Astrocyte (in vitro differentiated cells and primary cell): Measurements from ENCODE around the gene COL18A1. TPM values are rescaled to one million over a fixed set of nuclear protein-coding genes. Genes with fewer than 3 reads are reported as not detected.
"Not testable (repeated sequence)": the region's sequence is repeated elsewhere in the genome, so short reads cannot be mapped to it uniquely, and the experiment has no call there.

Experiments used
- DNase-seq: peaks from one replicate; pipeline ENCODE4 v3.0.0-alpha.2; 2010; ENCODE audit warnings: low read depth
- FAIRE-seq: peaks from 2 replicates; lab custom pipeline; 2011; peaks lifted over from hg19 to GRCh38; lab: Jason Lieb, UNC
- H2AFZ ChIP-seq: 2 replicates; pipeline ENCODE4 v1.6.0; 2012; ENCODE audit warnings: low read depth, low read length, inconsistent platforms
- H3K27ac ChIP-seq: 2 replicates; pipeline ENCODE4 v1.5.1; 2011; ENCODE audit warnings: low read depth, low read length, inconsistent platforms
- H3K27me3 ChIP-seq: 2 replicates; pipeline ENCODE4 v1.6.0; 2011; ENCODE audit warnings: low read length, inconsistent platforms; ENCODE audit not compliant: insufficient read depth
- H3K36me3 ChIP-seq: 2 replicates; pipeline ENCODE4 v1.5.1; 2011; ENCODE audit warnings: low read length, inconsistent platforms; ENCODE audit not compliant: insufficient read depth
- H3K4me1 ChIP-seq: 2 replicates; pipeline ENCODE4 v1.5.1; 2011; ENCODE audit warnings: low read length, inconsistent platforms; ENCODE audit not compliant: insufficient read depth
- H3K4me2 ChIP-seq: 2 replicates; pipeline ENCODE4 v1.6.0; 2012; ENCODE audit warnings: low read length, inconsistent platforms
- H3K4me3 ChIP-seq: 2 replicates; pipeline ENCODE4 v1.5.1; 2011; ENCODE audit warnings: low read depth, mild to moderate bottlenecking, low read length, inconsistent platforms; ENCODE audit not compliant: insufficient read depth
- H3K79me2 ChIP-seq: 2 replicates; pipeline ENCODE4 v1.6.0; 2012; ENCODE audit warnings: mild to moderate bottlenecking, low read length, inconsistent platforms; ENCODE audit not compliant: insufficient read depth
- H3K9ac ChIP-seq: 2 replicates; pipeline ENCODE4 v1.6.0; 2012; ENCODE audit warnings: mild to moderate bottlenecking, low read length, inconsistent platforms
- H3K9me3 ChIP-seq: 2 replicates; pipeline ENCODE4 v1.5.1; 2012; ENCODE audit warnings: low read depth, mild to moderate bottlenecking, low read length, inconsistent platforms; ENCODE audit not compliant: insufficient read depth
- H4K20me1 ChIP-seq: 2 replicates; pipeline ENCODE4 v1.6.0; 2012; ENCODE audit warnings: low read length, inconsistent platforms; ENCODE audit not compliant: insufficient read depth
- H3K27ac Mint-ChIP-seq: one replicate; pipeline ENCODE4 v1.8.0; 2021; ENCODE audit warnings: mild to moderate bottlenecking, mixed read lengths; ENCODE audit not compliant: unreplicated experiment
- H3K27me3 Mint-ChIP-seq: one replicate; pipeline ENCODE4 v1.8.0; 2021; ENCODE audit warnings: low read depth, mixed read lengths; ENCODE audit not compliant: unreplicated experiment
- H3K36me3 Mint-ChIP-seq: one replicate; pipeline ENCODE4 v1.8.0; 2021; ENCODE audit warnings: low read depth, mixed read lengths; ENCODE audit not compliant: unreplicated experiment
- H3K4me1 Mint-ChIP-seq: one replicate; pipeline ENCODE4 v1.8.0; 2021; ENCODE audit warnings: low read depth, mixed read lengths; ENCODE audit not compliant: unreplicated experiment
- H3K4me3 Mint-ChIP-seq: one replicate; pipeline ENCODE4 v1.8.0; 2021; ENCODE audit warnings: mild to moderate bottlenecking, moderate library complexity, mixed read lengths; ENCODE audit not compliant: unreplicated experiment
- H3K9me3 Mint-ChIP-seq: one replicate; pipeline ENCODE4 v1.8.0; 2021; ENCODE audit warnings: mild to moderate bottlenecking, mixed read lengths; ENCODE audit not compliant: unreplicated experiment
- EZH2 ChIP-seq: IDR thresholded peaks from 2 replicates; pipeline ENCODE4 v1.6.1; 2012; ENCODE audit warnings: mild to moderate bottlenecking, low read length, inconsistent platforms; ENCODE audit not compliant: insufficient read depth
- total RNA-seq: library from RNA; stranded (reverse); gene quantifications from 2 replicates; pipeline ENCODE4 v1.2.1, GENCODE V29; 2021
- TF ChIP-seq, protein P1 (sequence below): IDR thresholded peaks from 2 replicates; pipeline ENCODE4 v1.5.1; 2011; ENCODE audit warnings: low read depth, mild to moderate bottlenecking, inconsistent platforms, low read length, moderate library complexity; ENCODE audit not compliant: insufficient read depth

COL18A1 gene
- total RNA-seq, 1 donor from 2014 or later, result 616 TPM

DNA sequence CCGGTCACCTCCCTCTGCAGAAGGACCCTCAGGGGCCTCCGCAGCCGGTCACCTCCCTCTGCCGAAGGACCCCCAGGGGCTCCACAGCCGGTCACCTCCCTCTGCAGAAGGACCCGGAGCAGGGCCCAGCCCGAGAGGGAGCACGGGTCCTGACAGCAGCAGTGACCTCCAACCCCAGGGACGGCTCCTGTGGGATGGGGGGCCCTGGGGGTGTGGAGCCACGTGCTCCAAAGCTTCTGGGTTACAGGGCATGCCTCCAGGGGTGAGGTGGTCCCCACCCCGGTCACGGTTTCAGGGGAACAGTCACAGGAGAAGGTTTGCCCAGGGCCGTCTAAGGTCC lies 97.0 kb downstream of the COL18A1 start:
- H3K27ac Mint-ChIP-seq, result no peak overlapping the region
- no peak overlapping the region for H3K4me3 Mint-ChIP-seq
- H2AFZ ChIP-seq, result no peak overlapping the region

DNA sequence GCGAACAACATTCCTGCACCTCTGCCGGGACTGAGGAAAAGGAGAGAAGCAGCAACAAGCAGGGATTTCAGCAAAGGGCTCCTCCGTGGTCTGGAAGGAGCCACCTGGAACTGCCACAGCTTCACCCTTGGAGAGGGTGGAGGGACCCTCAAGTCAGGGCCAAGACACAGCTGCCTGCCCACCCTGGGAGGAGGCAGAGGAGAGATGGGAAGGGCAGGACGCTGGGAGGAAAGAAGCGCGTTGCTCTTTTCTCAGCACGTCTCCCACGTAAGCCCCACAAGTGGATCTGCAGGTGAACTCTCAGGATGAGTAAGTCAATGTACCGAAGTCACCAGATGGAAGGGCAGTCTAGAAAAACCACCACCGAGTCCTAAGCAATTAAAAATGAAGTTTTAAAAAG lies 97.6 kb downstream of the COL18A1 start:
- Histone ChIP-seq H3K36me3 (no peaks in the 10 kb centered on the region), H3K9me3 (no peaks in the 10 kb centered on the region), H3K27me3 (no peaks in the 10 kb centered on the region), H3K9ac (no peak overlapping the region), H4K20me1 (peaks cover 4% of the 10 kb centered on the region), H3K4me2 (no peak overlapping the region), H3K27ac (no peak overlapping the region), H3K79me2 (no peaks in the 10 kb centered on the region), H3K4me3 (no peak overlapping the region), H2AFZ (no peak overlapping the region), H3K4me1 (no peaks in the 10 kb centered on the region)
- H3K9me3 Mint-ChIP-seq, result no peaks in the 10 kb centered on the region
- H3K36me3 Mint-ChIP-seq, result peaks cover 12% of the 10 kb centered on the region
- H3K27ac Mint-ChIP-seq, result no peak overlapping the region
- no peak for DNase-seq
- TF ChIP-seq, protein P1, sequence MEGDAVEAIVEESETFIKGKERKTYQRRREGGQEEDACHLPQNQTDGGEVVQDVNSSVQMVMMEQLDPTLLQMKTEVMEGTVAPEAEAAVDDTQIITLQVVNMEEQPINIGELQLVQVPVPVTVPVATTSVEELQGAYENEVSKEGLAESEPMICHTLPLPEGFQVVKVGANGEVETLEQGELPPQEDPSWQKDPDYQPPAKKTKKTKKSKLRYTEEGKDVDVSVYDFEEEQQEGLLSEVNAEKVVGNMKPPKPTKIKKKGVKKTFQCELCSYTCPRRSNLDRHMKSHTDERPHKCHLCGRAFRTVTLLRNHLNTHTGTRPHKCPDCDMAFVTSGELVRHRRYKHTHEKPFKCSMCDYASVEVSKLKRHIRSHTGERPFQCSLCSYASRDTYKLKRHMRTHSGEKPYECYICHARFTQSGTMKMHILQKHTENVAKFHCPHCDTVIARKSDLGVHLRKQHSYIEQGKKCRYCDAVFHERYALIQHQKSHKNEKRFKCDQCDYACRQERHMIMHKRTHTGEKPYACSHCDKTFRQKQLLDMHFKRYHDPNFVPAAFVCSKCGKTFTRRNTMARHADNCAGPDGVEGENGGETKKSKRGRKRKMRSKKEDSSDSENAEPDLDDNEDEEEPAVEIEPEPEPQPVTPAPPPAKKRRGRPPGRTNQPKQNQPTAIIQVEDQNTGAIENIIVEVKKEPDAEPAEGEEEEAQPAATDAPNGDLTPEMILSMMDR, result no peak
- no peak for TF ChIP-seq EZH2
- H3K4me3 Mint-ChIP-seq, result no peak overlapping the region
- FAIRE-seq, result no peak
- H3K27me3 Mint-ChIP-seq, result no peaks in the 10 kb centered on the region
- no peaks in the 10 kb centered on the region for H3K4me1 Mint-ChIP-seq

More for the DNA sequence above, 97.0 kb downstream of the COL18A1 start:
- H3K4me2 ChIP-seq, result no peak overlapping the region
- TF ChIP-seq, protein P1, result no peak
- TF ChIP-seq EZH2, result no peak
- Mint-ChIP-seq H3K27me3 (no peaks in the 10 kb centered on the region), H3K36me3 (peaks cover 13% of the 10 kb centered on the region), H3K4me1 (no peaks in the 10 kb centered on the region), H3K9me3 (no peaks in the 10 kb centered on the region)
- H3K36me3 ChIP-seq, result no peaks in the 10 kb centered on the region
- H3K4me1 ChIP-seq, result no peaks in the 10 kb centered on the region
- no peak overlapping the region for H3K27ac ChIP-seq
- no peaks in the 10 kb centered on the region for H3K9me3 ChIP-seq
- DNase-seq (no peak), FAIRE-seq (no peak)
- H3K27me3 ChIP-seq, result no peaks in the 10 kb centered on the region
- no peaks in the 10 kb centered on the region for H3K79me2 ChIP-seq
- no peak overlapping the region for H3K4me3 ChIP-seq
- no peak overlapping the region for H3K9ac ChIP-seq
- H4K20me1 ChIP-seq, result peaks cover 3% of the 10 kb centered on the region

DNA sequence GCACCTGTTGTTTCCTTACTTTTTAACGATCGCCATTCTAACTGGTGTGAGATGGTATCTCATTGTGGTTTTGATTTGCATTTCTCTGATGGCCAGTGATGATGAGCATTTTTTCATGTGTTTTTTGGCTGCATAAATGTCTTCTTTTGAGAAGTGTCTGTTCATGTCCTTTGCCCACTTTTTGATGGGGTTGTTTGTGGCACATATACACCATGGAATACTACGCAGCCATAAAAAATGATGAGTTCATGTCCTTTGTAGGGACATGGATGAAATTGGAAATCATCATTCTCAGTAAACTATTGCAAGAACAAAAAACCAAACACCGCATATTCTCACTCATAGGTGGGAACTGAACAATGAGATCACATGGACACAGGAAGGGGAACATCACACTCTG lies 98.3 kb downstream of the COL18A1 start:
- not testable (repeated sequence) for H3K4me2 ChIP-seq, H2AFZ ChIP-seq, H3K36me3 ChIP-seq, H3K4me1 Mint-ChIP-seq, H3K4me3 ChIP-seq, H3K27ac Mint-ChIP-seq, H3K9me3 Mint-ChIP-seq, H3K27me3 ChIP-seq, H3K4me1 ChIP-seq, FAIRE-seq, H3K4me3 Mint-ChIP-seq, H3K27me3 Mint-ChIP-seq, H3K9me3 ChIP-seq, H3K27ac ChIP-seq, DNase-seq, H3K9ac ChIP-seq, H3K79me2 ChIP-seq
- H4K20me1 ChIP-seq, result peaks cover 10% of the 10 kb centered on the region
- peaks cover 14% of the 10 kb centered on the region for H3K36me3 Mint-ChIP-seq
